GM12878 (cell line): Measurements from ENCODE around the gene ADCY2. TPM values are rescaled to one million over a fixed set of nuclear protein-coding genes. Genes with fewer than 3 reads are reported as not detected.

Experiments used
- ATAC-seq: fragments of 200-7000 bp; cut with Tn5 transposase; 3 replicates; pipeline ENCODE4 v1.9.1; 2020; ENCODE audit warnings: mild to moderate bottlenecking, moderate library complexity
- BruUV-seq: library from RNA; stranded (reverse); fragments of 400-500 nt; replicated peaks from 2 replicates; lab custom pipeline; 2021; lab: Mats Ljungman, UMichigan
- CTCF ChIA-PET: fragments of 300-600 bp; sonication (Branson Sonifier 250); formaldehyde crosslinking; extraction: SDS; loops from one replicate; lab custom pipeline; 2021; ENCODE audit warnings: inconsistent platforms; lab: Yijun Ruan, JAX
- POLR2A ChIA-PET: fragments of 350-600 bp; formaldehyde crosslinking; extraction: SDS; loops from one replicate; lab custom pipeline; 2021; ENCODE audit warnings: inconsistent platforms; lab: Charles Lee
- RAD21 ChIA-PET: fragments of 300-600 bp; sonication (Branson Sonifier 250); formaldehyde crosslinking; loops from one replicate; lab custom pipeline; 2023; ENCODE audit warnings: antibody characterized with exemption; ENCODE audit not compliant: unreplicated experiment; lab: Charles Lee
- SMC1A ChIA-PET: fragments of 300-600 bp; sonication (Branson Sonifier 250); formaldehyde crosslinking; loops from one replicate; lab custom pipeline; 2023; ENCODE audit not compliant: unreplicated experiment, uncharacterized antibody; lab: Charles Lee
- DNase-seq: peaks from one replicate; pipeline ENCODE4 v3.0.0-alpha.2; 2011; ENCODE audit warnings: low read depth, low spot score
- FAIRE-seq: peaks from 3 replicates; lab custom pipeline; 2011; peaks lifted over from hg19 to GRCh38; lab: Jason Lieb, UNC
- H2AFZ ChIP-seq: 2 replicates; pipeline ENCODE4 v1.6.0; 2011; ENCODE audit warnings: low read depth, low read length, control low read depth; ENCODE audit not compliant: control insufficient read depth
- H3K27ac ChIP-seq: 2 replicates; pipeline ENCODE4 v1.5.1; 2011; ENCODE audit warnings: control low read depth; ENCODE audit not compliant: control insufficient read depth, insufficient read depth
- H3K27me3 ChIP-seq, 2 experiments: replicated peaks in 1 of 2; 2 replicates each; pipeline versions ENCODE4 v1.6.0 to v1.6.1; 2011; ENCODE audit warnings: low read length in 1 of 2; ENCODE audit not compliant: control insufficient read depth in 2 of 2, insufficient read depth in 2 of 2
- H3K36me3 ChIP-seq, 2 experiments: 2 replicates each; pipeline ENCODE4 v1.5.1; 2011; ENCODE audit warnings: low read length in 1 of 2; ENCODE audit not compliant: control insufficient read depth in 2 of 2, insufficient read depth in 2 of 2
- H3K4me1 ChIP-seq: 2 replicates; pipeline ENCODE4 v1.6.1; 2011; ENCODE audit warnings: mild to moderate bottlenecking, low read length, moderate library complexity, mixed read lengths; ENCODE audit not compliant: control insufficient read depth, insufficient read depth
- H3K4me2 ChIP-seq: 2 replicates; pipeline ENCODE4 v1.6.0; 2011; ENCODE audit warnings: control low read depth; ENCODE audit not compliant: control insufficient read depth, insufficient read depth
- H3K4me3 ChIP-seq: fragments of 200-600 bp; sonication (generic); 2 replicates; pipeline ENCODE4 v1.5.1; 2016
- H3K79me2 ChIP-seq: 2 replicates; pipeline ENCODE4 v1.6.0; 2011; ENCODE audit warnings: low read length; ENCODE audit not compliant: control insufficient read depth, insufficient read depth
- H3K9ac ChIP-seq: 2 replicates; pipeline ENCODE4 v1.8.0; 2011; ENCODE audit warnings: low read length, control low read depth, mixed read lengths; ENCODE audit not compliant: control insufficient read depth, insufficient read depth
- H3K9me3 ChIP-seq: replicated peaks from 3 replicates; pipeline ENCODE4 v1.5.1; 2011; ENCODE audit warnings: mild to moderate bottlenecking, low read length; ENCODE audit not compliant: control insufficient read depth, insufficient read depth
- H4K20me1 ChIP-seq: 2 replicates; pipeline ENCODE4 v1.6.0; 2011; ENCODE audit not compliant: control insufficient read depth, insufficient read depth
- BRCA1 ChIP-seq: IDR thresholded peaks from 2 replicates; pipeline ENCODE4 v1.6.1; 2011; ENCODE audit warnings: low read depth, low read length, improper control_type of control experiment
- CEBPB ChIP-seq, 2 experiments: fragments of 150-350 bp in 1 of 2; IDR thresholded peaks; 2 replicates each; pipeline ENCODE4 v1.6.1; 2012 to 2014; ENCODE audit warnings: low read depth in 2 of 2, low read length in 2 of 2, borderline replicate concordance in 1 of 2, inconsistent platforms in 1 of 2
- CHD1 ChIP-seq: IDR thresholded peaks from 2 replicates; pipeline ENCODE4 v1.6.1; 2012; ENCODE audit warnings: low read depth, low read length, improper control_type of control experiment
- DPF2 ChIP-seq: fragments of 450-650 bp; IDR thresholded peaks from 2 replicates; pipeline ENCODE4 v1.6.1; 2017; ENCODE audit warnings: mild to moderate bottlenecking
- EZH2 ChIP-seq: IDR thresholded peaks from 2 replicates; pipeline ENCODE4 v1.6.1; 2012; ENCODE audit warnings: low read depth, mild to moderate bottlenecking, control low read depth, inconsistent platforms, low read length, borderline replicate concordance; ENCODE audit not compliant: control insufficient read depth
- NFXL1 ChIP-seq: fragments of 450-650 bp; IDR thresholded peaks from 2 replicates; pipeline ENCODE4 v1.6.1; 2017; ENCODE audit warnings: antibody characterized with exemption, mild to moderate bottlenecking, borderline replicate concordance
- NFYA ChIP-seq: IDR thresholded peaks from 2 replicates; pipeline ENCODE4 v1.6.1; 2011; ENCODE audit warnings: low read depth, mild to moderate bottlenecking, low read length, improper control_type of control experiment, borderline replicate concordance
- NRF1 ChIP-seq: conservative IDR thresholded peaks from 2 replicates; pipeline ENCODE4 v1.6.1; 2011; ENCODE audit warnings: mild to moderate bottlenecking, low read depth, low read length, improper control_type of control experiment
- RB1 ChIP-seq: fragments of 450-650 bp; formaldehyde crosslinking; IDR thresholded peaks from 2 replicates; pipeline ENCODE4 v1.6.1; 2017; ENCODE audit warnings: mild to moderate bottlenecking, borderline replicate concordance
- SREBF1 ChIP-seq: IDR thresholded peaks from 2 replicates; pipeline ENCODE4 v1.6.1; 2012; ENCODE audit warnings: mild to moderate bottlenecking, low read length
- SREBF2 ChIP-seq: IDR thresholded peaks from 2 replicates; pipeline ENCODE4 v1.6.1; 2012; ENCODE audit warnings: mild to moderate bottlenecking, low read length
- SUZ12 ChIP-seq: fragments of 200-600 bp; sonication (generic); IDR thresholded peaks from one replicate; pipeline ENCODE4 v1.6.1; 2018; ENCODE audit warnings: antibody characterized with exemption, mild to moderate bottlenecking; ENCODE audit not compliant: unreplicated experiment
- TBL1XR1 ChIP-seq: IDR thresholded peaks from 2 replicates; pipeline ENCODE4 v1.6.1; 2012; ENCODE audit warnings: low read depth, low read length, improper control_type of control experiment
- WGBS: methylation state at CpG from one replicate; pipeline ENCODE4 v1.1.6; 2016; ENCODE audit warnings: low lambda C conversion rate; ENCODE audit not compliant: insufficient replicate concordance, insufficient coverage; ENCODE audit errors: missing lambda C conversion rate; 5-methylcytosine and 5-hydroxymethylcytosine counted together
- in situ Hi-C: fragments of 300-500 bp; cut with MboI; formaldehyde crosslinking; loops from 9 replicates; pipeline ENCODE4 v1.14.3; 2018; ENCODE audit warnings: mixed read lengths
- intact Hi-C: fragments of 100-400 bp; cut with micrococcal nuclease; formaldehyde crosslinking; loops from one replicate; pipeline ENCODE4 v1.14.2; 2022; ENCODE audit not compliant: unreplicated experiment
- polyA plus RNA-seq, 11 experiments: library from polyadenylated mRNA; depleted of rRNA in 4 of 11; unstranded in 6 of 11; stranded (reverse) in 5 of 11; fragments of >200 nt; fragmentation: Nextera tagmentation in 4 of 11; fragmentation: Illumina TruSeq in 1 of 11; extraction: Ambion mirVana in 4 of 11; extraction: Trizol in 1 of 11; gene quantifications; 1 replicate in 1 of 11; 2 replicates in 10 of 11; pipeline versions ENCODE4 v1.2.1 to v1.2.3, GENCODE V29; 2011 to 2016; ENCODE audit warnings: inconsistent platforms in 2 of 11, missing spikeins in 2 of 11, low read depth in 1 of 11
- total RNA-seq, 4 experiments: library from RNA; depleted of rRNA in 3 of 4; stranded (reverse); fragments of >200 nt in 3 of 4; fragmentation: Illumina TruSeq in 1 of 4; extraction: Trizol in 1 of 4; gene quantifications; 2 replicates each; pipeline versions ENCODE4 v1.2.1 to v1.2.3, GENCODE V29; 2013 to 2021
- TF ChIP-seq, protein P1 (sequence below): IDR thresholded peaks from 2 replicates; pipeline ENCODE4 v1.6.1; 2011; ENCODE audit warnings: borderline replicate concordance, low read depth, mild to moderate bottlenecking, moderate library complexity, low read length; ENCODE audit not compliant: insufficient read depth, poor library complexity, severe bottlenecking
- TF ChIP-seq, protein P2 (sequence below): fragments of 450-650 bp; conservative IDR thresholded peaks from 2 replicates; pipeline ENCODE4 v1.6.1; 2017; ENCODE audit warnings: mild to moderate bottlenecking, moderate library complexity
- TF ChIP-seq, protein P3 (sequence below): IDR thresholded peaks from 2 replicates; pipeline ENCODE4 v1.6.1; 2011; ENCODE audit warnings: borderline replicate concordance, low read depth, mild to moderate bottlenecking, moderate library complexity, mixed read lengths, low read length; ENCODE audit not compliant: insufficient read depth; ENCODE audit errors: extremely low read length

The ADCY2 gene
- total and polyA plus RNA-seq, 10 of the 15 experiments (the other 5 are each of a cell fraction or from before 2014, with no cell fraction given), result 0.07 to 0.26 TPM; not detected in 8

DNA sequence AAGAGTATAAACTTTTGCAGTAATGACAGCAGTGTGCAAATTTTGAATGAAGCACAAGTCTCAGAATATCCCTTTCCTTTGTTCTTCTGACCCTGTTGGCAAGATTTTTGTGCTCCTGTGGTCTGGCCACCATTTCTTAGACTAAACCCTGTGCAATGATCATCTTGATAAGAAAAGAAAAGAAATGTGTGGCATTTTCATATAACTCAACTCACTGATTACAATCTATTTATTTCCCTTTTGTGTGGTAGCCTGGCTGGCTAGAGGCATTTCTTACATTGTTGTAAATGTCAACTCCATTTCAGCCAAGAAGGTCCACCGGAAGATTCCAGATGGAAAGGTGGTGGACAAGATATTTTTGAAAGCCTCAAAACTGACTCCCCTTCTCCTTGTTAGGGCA lies 41.9 kb downstream of the ADCY2 start (continued):
- TF ChIP-seq, protein P1, sequence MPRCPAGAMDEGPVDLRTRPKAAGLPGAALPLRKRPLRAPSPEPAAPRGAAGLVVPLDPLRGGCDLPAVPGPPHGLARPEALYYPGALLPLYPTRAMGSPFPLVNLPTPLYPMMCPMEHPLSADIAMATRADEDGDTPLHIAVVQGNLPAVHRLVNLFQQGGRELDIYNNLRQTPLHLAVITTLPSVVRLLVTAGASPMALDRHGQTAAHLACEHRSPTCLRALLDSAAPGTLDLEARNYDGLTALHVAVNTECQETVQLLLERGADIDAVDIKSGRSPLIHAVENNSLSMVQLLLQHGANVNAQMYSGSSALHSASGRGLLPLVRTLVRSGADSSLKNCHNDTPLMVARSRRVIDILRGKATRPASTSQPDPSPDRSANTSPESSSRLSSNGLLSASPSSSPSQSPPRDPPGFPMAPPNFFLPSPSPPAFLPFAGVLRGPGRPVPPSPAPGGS, result no peak
- TF ChIP-seq NRF1 (no peak), NFYA (no peak), SREBF1 (no peak), CHD1 (no peak), TBL1XR1 (no peak)
- TF ChIP-seq, protein P2, sequence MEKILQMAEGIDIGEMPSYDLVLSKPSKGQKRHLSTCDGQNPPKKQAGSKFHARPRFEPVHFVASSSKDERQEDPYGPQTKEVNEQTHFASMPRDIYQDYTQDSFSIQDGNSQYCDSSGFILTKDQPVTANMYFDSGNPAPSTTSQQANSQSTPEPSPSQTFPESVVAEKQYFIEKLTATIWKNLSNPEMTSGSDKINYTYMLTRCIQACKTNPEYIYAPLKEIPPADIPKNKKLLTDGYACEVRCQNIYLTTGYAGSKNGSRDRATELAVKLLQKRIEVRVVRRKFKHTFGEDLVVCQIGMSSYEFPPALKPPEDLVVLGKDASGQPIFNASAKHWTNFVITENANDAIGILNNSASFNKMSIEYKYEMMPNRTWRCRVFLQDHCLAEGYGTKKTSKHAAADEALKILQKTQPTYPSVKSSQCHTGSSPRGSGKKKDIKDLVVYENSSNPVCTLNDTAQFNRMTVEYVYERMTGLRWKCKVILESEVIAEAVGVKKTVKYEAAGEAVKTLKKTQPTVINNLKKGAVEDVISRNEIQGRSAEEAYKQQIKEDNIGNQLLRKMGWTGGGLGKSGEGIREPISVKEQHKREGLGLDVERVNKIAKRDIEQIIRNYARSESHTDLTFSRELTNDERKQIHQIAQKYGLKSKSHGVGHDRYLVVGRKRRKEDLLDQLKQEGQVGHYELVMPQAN, result no peak

DNA sequence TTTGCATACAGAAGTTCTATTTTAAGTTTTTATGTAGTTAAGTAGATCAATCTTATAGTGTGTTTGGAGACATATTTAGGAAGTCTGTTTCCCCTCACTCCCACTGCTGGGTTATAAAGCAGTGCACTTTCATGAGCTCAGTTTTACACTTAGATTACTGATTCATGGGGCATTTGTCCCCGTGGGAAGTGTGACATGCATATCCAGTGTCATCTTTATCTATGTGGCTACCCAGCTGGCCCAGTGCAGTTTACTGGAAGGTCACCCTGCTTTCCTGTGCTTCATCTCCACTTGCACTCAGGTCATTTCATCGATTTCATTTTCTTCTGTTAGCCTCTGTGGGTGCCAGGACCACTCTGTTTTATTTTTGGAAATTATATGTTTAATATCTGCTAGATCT lies 49.1 kb downstream of the ADCY2 start:
- H3K4me1 ChIP-seq, result no peaks in the 10 kb centered on the region
- ChIA-PET POLR2A (no interaction called here), RAD21 (no interaction called here), SMC1A (interaction anchor here (0.5 kb wide), 1 partner anchor 451 kb away, joined by 3 read pairs; no protein-coding TSS in a partner anchor), CTCF (no interaction called here)
- no peak overlapping the region for H3K27ac ChIP-seq
- H3K4me3 ChIP-seq, result no peak overlapping the region
- no TSS peak for BruUV-seq
- intact Hi-C loops (no loop called here), in situ Hi-C loops (no loop called here)
- DNase-seq (no peak), ATAC-seq (no peak), FAIRE-seq (no peak)
- H3K27me3 ChIP-seq, result no peaks in the 10 kb centered on the region
- no peaks in the 10 kb centered on the region for H3K79me2 ChIP-seq
- no peaks in the 10 kb centered on the region for H3K36me3 ChIP-seq
- no peak overlapping the region for H3K9ac ChIP-seq
- WGBS, result 5% methylated on average over 2 of the region's 2 CpGs
- no peak overlapping the region for H3K4me2 ChIP-seq
- H4K20me1 ChIP-seq, result no peaks in the 10 kb centered on the region
- no peak overlapping the region for H2AFZ ChIP-seq
- no peaks in the 10 kb centered on the region for H3K9me3 ChIP-seq
- TF ChIP-seq SUZ12 (no peak), RB1 (no peak), EZH2 (no peak), BRCA1 (no peak), DPF2 (no peak), SREBF2 (no peak), CEBPB (IDR thresholded peaks at IDR 0.05; ENCODE audit: borderline replicate concordance in 1 of 2, low read depth in 2 of 2, low read length in 2 of 2) (no peak), NFXL1 (no peak)
- TF ChIP-seq, protein P3, sequence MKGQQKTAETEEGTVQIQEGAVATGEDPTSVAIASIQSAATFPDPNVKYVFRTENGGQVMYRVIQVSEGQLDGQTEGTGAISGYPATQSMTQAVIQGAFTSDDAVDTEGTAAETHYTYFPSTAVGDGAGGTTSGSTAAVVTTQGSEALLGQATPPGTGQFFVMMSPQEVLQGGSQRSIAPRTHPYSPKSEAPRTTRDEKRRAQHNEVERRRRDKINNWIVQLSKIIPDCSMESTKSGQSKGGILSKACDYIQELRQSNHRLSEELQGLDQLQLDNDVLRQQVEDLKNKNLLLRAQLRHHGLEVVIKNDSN, result no peak
